Forelimb muscle (tissue), 1 donor: ENCODE data around the gene DLAT. TPM values are rescaled to one million over a fixed set of nuclear protein-coding genes. Genes with fewer than 3 reads are reported as not detected.
"Not testable (repeated sequence)": the region's sequence is repeated elsewhere in the genome, so short reads cannot be mapped to it uniquely, and the experiment has no call there.

ENCODE experiments used
- DNase-seq: peaks from one replicate; pipeline ENCODE4 v3.0.0-alpha.2; 2013; ENCODE audit warnings: low read depth
- polyA plus RNA-seq: library from polyadenylated mRNA; unstranded; fragments of 120-200 nt; gene quantifications from one replicate; pipeline ENCODE4 v1.2.1, GENCODE V29; 2013; ENCODE audit not compliant: insufficient read length

The DLAT gene
- polyA plus RNA-seq, result 39.5 TPM

- peak; percentile 41 for DNase-seq
Observed at GRCh38 chr11:112024773-112025678, at the start of gene DLAT. TSS of gene DLAT (plus strand) at chr11:112025408. CDS start at chr11:112025473, 65 bp downstream.

GRCh38 chr11:111976119-111976766 is 49.0 kb upstream of the DLAT start:
- no peak for DNase-seq

- DNase-seq, result no peak
Observed at GRCh38 chr11:111976767-111977145, 48.5 kb upstream of the DLAT start.

- no peak for DNase-seq
Observed at GRCh38 chr11:111977146-111978027, 47.8 kb upstream of the DLAT start.

- peak; percentile 57 for DNase-seq
Observed at GRCh38 chr11:111978028-111978771, 47.0 kb upstream of the DLAT start.

GRCh38 chr11:111980062-111980461 is 45.1 kb upstream of the DLAT start:
- DNase-seq, result no peak

- DNase-seq, result no peak
Observed at GRCh38 chr11:111981270-111981669, 43.9 kb upstream of the DLAT start.

GRCh38 chr11:111982019-111982464 is 43.2 kb upstream of the DLAT start:
- no peak for DNase-seq

- DNase-seq, result no peak
Observed at GRCh38 chr11:111982541-111983186, 42.5 kb upstream of the DLAT start.

- no peak for DNase-seq
Observed at GRCh38 chr11:111983187-111983986, 41.8 kb upstream of the DLAT start.

- DNase-seq, result no peak
Observed at GRCh38 chr11:111986589-111986988, 38.6 kb upstream of the DLAT start.

- DNase-seq, result no peak
Observed at GRCh38 chr11:111990381-111990780, 34.8 kb upstream of the DLAT start.

- no peak for DNase-seq
Observed at GRCh38 chr11:111992206-111992855, 32.9 kb upstream of the DLAT start.

- no peak for DNase-seq
Observed at GRCh38 chr11:111996129-111996528, 29.1 kb upstream of the DLAT start.

- DNase-seq, result not testable (repeated sequence)
Observed at GRCh38 chr11:111996669-111997068, 28.5 kb upstream of the DLAT start.

- DNase-seq, result no peak
Observed at GRCh38 chr11:111999111-111999510, 26.1 kb upstream of the DLAT start.

- DNase-seq, result no peak
Observed at GRCh38 chr11:112000703-112001102, 24.5 kb upstream of the DLAT start.

- no peak for DNase-seq
Observed at GRCh38 chr11:112002491-112003216, 22.6 kb upstream of the DLAT start.

- no peak for DNase-seq
Observed at GRCh38 chr11:112004389-112004788, 20.8 kb upstream of the DLAT start.
